GM12891 (cell line): Measurements from ENCODE around the gene NEK6.

Source experiments
- DNase-seq: peaks from one replicate; pipeline ENCODE4 v3.0.0; 2011; ENCODE audit warnings: low spot score; ENCODE audit not compliant: insufficient read length
- FAIRE-seq: peaks from 2 replicates; lab custom pipeline; 2011; peaks lifted over from hg19 to GRCh38; lab: Jason Lieb, UNC
- PAX5 ChIP-seq: IDR thresholded peaks from 2 replicates; pipeline ENCODE4 v1.6.1; 2011; ENCODE audit warnings: low read length, moderate library complexity, mild to moderate bottlenecking; ENCODE audit not compliant: insufficient read depth, severe bottlenecking
- POLR2A ChIP-seq: IDR thresholded peaks from 2 replicates; pipeline ENCODE4 v1.6.1; 2011; ENCODE audit warnings: low read depth, low read length, control low read depth
- POLR2AphosphoS5 ChIP-seq: IDR thresholded peaks from 2 replicates; pipeline ENCODE4 v1.6.1; 2011; ENCODE audit warnings: low read depth, low read length, control low read depth
- POU2F2 ChIP-seq: IDR thresholded peaks from 2 replicates; pipeline ENCODE4 v1.6.1; 2011; ENCODE audit warnings: low read depth, mild to moderate bottlenecking, control low read depth, low read length, moderate library complexity
- SPI1 ChIP-seq: IDR thresholded peaks from 2 replicates; pipeline ENCODE4 v1.6.1; 2011; ENCODE audit warnings: low read depth, low read length, control low read depth
- TAF1 ChIP-seq: IDR thresholded peaks from 2 replicates; pipeline ENCODE4 v1.6.1; 2011; ENCODE audit warnings: low read depth, low read length, control low read depth

The NEK6 gene

GRCh38 chr9:124283228-124283814, 25.6 kb downstream of the NEK6 start:
- TF ChIP-seq POLR2AphosphoS5, result no peak
- no peak for TF ChIP-seq TAF1
- TF ChIP-seq PAX5, result no peak
- no peak for TF ChIP-seq POU2F2
- TF ChIP-seq SPI1, result no peak
- no peak for TF ChIP-seq POLR2A

DNA sequence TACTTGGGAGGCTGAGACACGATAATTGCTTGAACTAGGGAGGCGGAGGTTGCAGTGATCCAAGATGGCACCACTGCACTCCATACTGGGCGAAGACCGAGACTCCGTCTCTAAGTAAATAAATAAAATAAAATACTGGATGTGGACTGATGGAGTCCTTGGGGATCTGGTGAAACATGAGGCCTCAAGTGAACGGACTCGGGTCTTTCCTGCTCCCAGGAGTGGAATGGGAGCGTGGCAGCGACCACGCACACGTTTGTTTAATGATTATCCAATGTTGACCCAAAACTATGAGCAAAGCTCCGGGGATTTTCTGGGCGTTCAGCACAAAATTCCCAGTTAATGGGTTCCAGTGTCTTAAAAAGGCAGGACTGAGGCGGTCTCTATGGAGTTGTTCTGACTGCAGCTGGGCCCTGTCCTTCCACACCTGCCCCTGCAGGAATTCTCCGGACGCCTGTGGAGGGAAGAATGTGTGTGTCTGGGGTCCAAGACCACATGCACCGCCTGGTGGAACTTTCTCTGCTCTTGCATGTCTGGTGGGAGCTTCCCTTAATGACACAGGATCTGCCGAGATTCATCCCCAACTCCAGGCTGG, 26.6 kb downstream of the NEK6 start:
- DNase-seq (no peak), FAIRE-seq (no peak)

More at GRCh38 chr9:124283228-124283814, 25.6 kb downstream of the NEK6 start:
- DNase-seq (no peak), FAIRE-seq (no peak)

DNA sequence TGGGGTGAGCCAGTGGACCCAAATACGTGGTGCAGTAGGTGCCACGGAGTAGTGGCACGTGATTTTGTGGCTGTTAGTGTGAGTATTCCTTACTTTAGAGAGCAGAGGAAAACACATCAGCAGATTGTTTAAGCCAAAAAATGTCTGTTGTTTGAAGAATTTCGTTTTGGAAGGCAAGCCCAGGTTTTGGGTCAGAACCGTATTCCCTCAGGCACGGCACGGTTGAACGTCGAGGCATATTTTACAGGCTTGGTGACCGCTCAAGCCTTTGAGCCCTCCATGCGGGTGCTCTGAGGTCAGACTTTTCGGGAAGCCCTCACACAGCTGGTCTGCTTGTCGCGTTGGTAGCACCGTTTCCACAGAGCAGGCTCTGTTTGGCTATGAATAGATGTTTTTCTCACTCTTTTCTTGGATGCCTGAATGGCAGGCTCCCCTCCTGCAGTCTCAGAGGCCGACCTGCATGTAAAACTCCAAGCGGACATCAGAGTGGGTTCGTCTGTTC, 27.2 kb downstream of the NEK6 start:
- TF ChIP-seq POLR2A (no peak), POLR2AphosphoS5 (no peak), SPI1 (no peak), POU2F2 (no peak), TAF1 (no peak), PAX5 (no peak)
- DNase-seq (no peak), FAIRE-seq (peak; percentile 56)

More for the DNA sequence above, 26.6 kb downstream of the NEK6 start:
- TF ChIP-seq POLR2A (no peak), PAX5 (no peak), POU2F2 (no peak), POLR2AphosphoS5 (no peak), SPI1 (no peak), TAF1 (no peak)

GRCh38 chr9:124285490-124285889, 27.7 kb downstream of the NEK6 start:
- DNase-seq (no peak), FAIRE-seq (no peak)
- TF ChIP-seq POLR2AphosphoS5 (peak; percentile 34; the same call in 1 of the 2 replicates), TAF1 (no peak)

GRCh38 chr9:124285903-124286291, 28.1 kb downstream of the NEK6 start:
- FAIRE-seq (peak; percentile 90), DNase-seq (no peak)
- TF ChIP-seq POU2F2, result peak; percentile 52; the same call in 1 of the 2 replicates
- TF ChIP-seq PAX5, result no peak
- TF ChIP-seq SPI1, result peak; percentile 30; the same call in 1 of the 2 replicates
- TF ChIP-seq POLR2A, result no peak; the same call in 1 of the 2 replicates
- peak; percentile 11; the same call in 1 of the 2 replicates for TF ChIP-seq POLR2AphosphoS5

DNA sequence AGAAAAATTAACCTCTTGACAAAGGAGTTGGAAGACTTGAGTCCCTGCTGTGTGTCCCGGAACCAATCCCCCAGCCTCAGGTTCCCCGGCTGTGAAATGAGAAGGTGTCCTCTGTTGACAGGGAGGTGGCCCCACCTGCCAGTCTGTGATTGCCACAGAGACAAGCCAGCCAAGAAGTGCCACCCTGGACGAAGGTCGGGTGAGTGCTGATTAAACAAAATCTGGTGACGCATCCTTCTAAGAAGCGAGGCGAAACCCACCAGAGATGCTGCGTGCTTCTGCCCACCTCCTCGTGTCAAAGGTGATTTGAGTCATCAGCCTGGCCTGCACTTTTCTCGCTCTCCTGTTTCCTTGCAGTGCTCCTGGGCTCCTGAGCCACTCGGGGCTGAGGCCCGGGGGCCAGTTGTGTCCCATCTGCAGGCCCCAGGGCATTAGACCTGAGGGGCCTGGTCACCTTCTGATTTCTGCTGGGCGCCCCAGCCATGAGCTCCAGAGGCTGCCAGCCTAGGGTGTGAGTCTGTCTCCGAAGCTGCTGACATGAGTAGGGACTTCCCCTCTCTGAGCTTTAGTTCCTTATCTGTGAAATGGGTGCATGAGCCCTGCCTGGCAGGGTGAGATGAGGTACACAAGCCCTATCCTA, 28.7 kb downstream of the NEK6 start:
- DNase-seq (peak; percentile 60), FAIRE-seq (no peak)
- TF ChIP-seq SPI1 (peak; percentile 66), POU2F2 (peak; percentile 77; the same call in 1 of the 2 replicates), PAX5 (peak; percentile 33), POLR2AphosphoS5 (no peak; the same call in 1 of the 2 replicates), POLR2A (peak; percentile 37; the same call in 1 of the 2 replicates), TAF1 (no peak)

GRCh38 chr9:124290053-124290591, 32.4 kb downstream of the NEK6 start:
- no peak for DNase-seq
- FAIRE-seq, result peak; percentile 79
- no peak for TF ChIP-seq POLR2AphosphoS5
- TF ChIP-seq POU2F2, result 0 out of 2 replicates have a peak, but pooled peaks have one; percentile 28
- TF ChIP-seq POLR2A, result no peak

DNA sequence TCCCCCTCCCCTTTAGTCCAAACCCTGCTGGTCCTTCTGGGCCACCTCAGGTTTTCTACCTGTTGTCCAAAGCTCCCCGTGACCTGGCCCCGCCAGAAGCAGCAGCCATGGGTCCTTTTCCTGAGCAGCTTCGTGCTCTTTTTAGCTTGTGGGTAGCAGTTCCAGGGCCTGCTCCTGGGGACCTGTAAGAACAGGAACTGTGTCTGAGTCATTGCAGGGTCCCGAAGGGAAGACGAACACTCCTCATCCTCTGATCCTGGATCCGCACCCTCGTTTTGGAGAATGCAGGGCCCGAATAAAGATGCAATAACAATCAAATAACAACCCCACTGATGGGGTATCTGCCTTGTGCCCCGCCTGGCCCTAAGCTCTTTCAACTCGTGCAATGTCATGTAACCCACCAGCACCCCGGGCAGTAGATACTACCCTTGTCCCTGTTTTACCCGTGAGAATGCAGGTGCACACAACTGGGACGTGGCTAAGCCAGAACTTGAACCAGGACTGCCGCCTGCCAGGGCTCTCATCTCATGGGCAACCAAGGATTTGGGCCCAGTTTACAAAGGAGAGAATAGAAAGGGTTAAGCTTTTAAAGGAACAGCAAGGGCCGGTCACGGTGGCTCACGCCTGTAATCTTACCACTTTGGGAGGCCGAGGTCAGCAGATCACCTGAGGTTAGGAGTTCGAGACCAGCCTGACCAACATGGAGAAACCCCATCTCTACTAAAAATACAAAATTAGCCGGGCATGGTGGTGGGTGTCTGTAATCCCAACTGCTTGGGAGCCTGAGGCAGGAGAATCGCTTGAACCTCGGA, 33.2 kb downstream of the NEK6 start:
- FAIRE-seq (no peak), DNase-seq (no peak)
- TF ChIP-seq POU2F2, result 0 out of 2 replicates have a peak, but pooled peaks have one; percentile 8
- TF ChIP-seq SPI1, result peak; percentile 36; the same call in 1 of the 2 replicates
- TF ChIP-seq POLR2A, result no peak

- no peak for DNase-seq
- FAIRE-seq, result peak; percentile 51
- TF ChIP-seq SPI1 (peak; percentile 15; the same call in 1 of the 2 replicates), POU2F2 (peak; percentile 10; the same call in 1 of the 2 replicates), POLR2AphosphoS5 (no peak)
These were observed 34.1 kb downstream of the NEK6 start for GRCh38 chr9:124291801-124292396.
